ENCODE measurements around the gene C3AR1.

- TF ChIP-seq CTCF (conservative IDR thresholded peaks at IDR 0.05; ENCODE audit: low read length) (no peak), EZH2phosphoT487 (IDR thresholded peaks at IDR 0.05; ENCODE audit: borderline replicate concordance, low read depth, low read length) (no peak)
Measured at GRCh38 chr12:8048906-8049305, 17.3 kb downstream of the C3AR1 start.
